ENCODE measurements around the gene ZNF594. TPM values are rescaled to one million over a fixed set of nuclear protein-coding genes. Genes with fewer than 3 reads are reported as not detected.

The ZNF594 gene
- total and polyA plus RNA-seq, 2 of the 8 experiments (the other 6 are each of a cell fraction or from before 2014, with no cell fraction given): 3.6 to 14.3 TPM

DNA sequence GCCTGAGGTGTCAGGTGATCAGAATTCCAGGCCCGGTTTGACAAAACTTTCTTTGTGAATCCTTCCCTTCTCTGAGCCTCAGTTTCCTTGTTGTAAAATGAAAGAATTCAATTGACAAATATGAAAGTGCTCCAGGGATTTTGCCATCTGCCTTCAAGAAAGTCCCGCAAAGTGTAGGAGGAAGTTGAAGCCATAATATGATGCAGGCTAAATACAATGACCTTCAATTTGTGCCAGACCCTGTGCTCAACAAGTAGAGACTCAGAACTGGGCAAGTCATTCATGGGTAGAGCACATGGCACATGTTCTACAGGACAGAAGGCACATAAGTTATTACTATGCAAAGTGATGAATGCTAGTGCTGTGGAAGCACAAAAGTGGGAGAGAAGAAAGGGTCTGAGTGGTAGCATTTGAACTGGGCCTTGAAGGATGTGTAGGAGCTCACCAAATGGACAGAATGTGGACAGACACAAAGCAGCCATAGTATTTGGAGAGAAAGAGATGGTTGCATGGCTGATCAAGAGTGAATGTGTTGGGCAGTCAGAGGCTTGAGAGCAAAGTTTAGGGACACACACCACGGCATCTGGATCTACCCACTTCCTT lies 45.4 kb upstream of the ZNF594 start:
- FAIRE-seq (no peak), DNase-seq (ENCODE audit: low read depth in 1 of 2, low spot score in 2 of 2) (no peak)
- Histone ChIP-seq H3K23ac (ENCODE audit: insufficient read length) (no peak overlapping the region), H4K20me1 (replicated peaks in 1 of 2; ENCODE audit: control insufficient read depth in 1 of 2, insufficient read depth in 2 of 2, low read length in 2 of 2) (peaks cover 0 to 2% of the 10 kb centered on the region in 2 experiments), H2BK20ac (ENCODE audit: low read length) (no peak overlapping the region), H2AFZ (ENCODE audit: low read length) (no peak overlapping the region), H2BK5ac (ENCODE audit: low read depth, low read length) (no peak overlapping the region), H3K79me2 (ENCODE audit: control insufficient read depth in 1 of 2, insufficient read depth in 2 of 2, low read length in 2 of 2) (no peaks in the 10 kb centered on the region), H3K27me3 (replicated peaks in 1 of 4; ENCODE audit: control insufficient read depth in 3 of 4, extremely low read depth in 1 of 4, insufficient read depth in 3 of 4, low read length in 3 of 4) (no peaks in the 10 kb centered on the region), H4K8ac (ENCODE audit: extremely low read depth, insufficient read depth, low read length) (no peak overlapping the region), H3K4me1 (replicated peaks in 1 of 4; ENCODE audit: control insufficient read depth in 3 of 4, insufficient read depth in 4 of 4, low read length in 3 of 4) (no peaks in the 10 kb centered on the region), H3K27ac (ENCODE audit: low read depth, low read length) (no peak overlapping the region), H2AK5ac (ENCODE audit: low read depth, low read length) (no peak overlapping the region), H2BK15ac (ENCODE audit: low read length) (no peak overlapping the region), H3K18ac (ENCODE audit: extremely low read depth, low read length) (no peak overlapping the region), H3K4me2 (ENCODE audit: insufficient read depth in 1 of 2, low read depth in 2 of 2, low read length in 2 of 2) (no peak overlapping the region), H3K9ac (replicated peaks in 1 of 4; ENCODE audit: extremely low read depth in 1 of 4, low read depth in 3 of 4, low read length in 3 of 4) (no peak overlapping the region), H3K9me3 (ENCODE audit: insufficient read depth in 2 of 2, low read depth in 1 of 2, low read length in 1 of 2) (no peaks in the 10 kb centered on the region), H2BK12ac (ENCODE audit: low read depth, low read length) (no peak overlapping the region), H4K91ac (replicated peaks; ENCODE audit: insufficient read length, low read length) (no peak overlapping the region), H3K56ac (replicated peaks; ENCODE audit: insufficient read length, low read depth, low read length) (no peak overlapping the region), H3K14ac (ENCODE audit: insufficient read length) (no peak overlapping the region), H2BK120ac (replicated peaks; ENCODE audit: low read depth, low read length) (no peak overlapping the region), H3K4ac (replicated peaks; ENCODE audit: insufficient read length, low read depth, low read length) (no peak overlapping the region), H3K23me2 (ENCODE audit: low read depth, low read length) (no peaks in the 10 kb centered on the region), H3K4me3 (ENCODE audit: extremely low read depth in 1 of 4, insufficient read depth in 2 of 4, low read depth in 3 of 4, low read length in 4 of 4) (no peak overlapping the region), H4K5ac (ENCODE audit: insufficient read length, low read depth, low read length) (no peak overlapping the region), H3K36me3 (ENCODE audit: control insufficient read depth in 2 of 4, insufficient read depth in 4 of 4, low read length in 3 of 4) (no peaks in the 10 kb centered on the region), H3K79me1 (ENCODE audit: low read depth, low read length) (no peaks in the 10 kb centered on the region)
- 79% methylated on average over 3 of the region's 3 CpGs; no CpG with 5 or more reads in 1 of the 2 experiments for WGBS, 2 experiments (ENCODE audit: extremely low coverage in 1 of 2, insufficient coverage in 1 of 2, insufficient read length in 1 of 2, insufficient replicate concordance in 2 of 2, low coverage in 1 of 2, low lambda C conversion rate in 2 of 2, missing lambda C conversion rate in 1 of 2)
- TF ChIP-seq RXRA (IDR thresholded peaks at IDR 0.05; ENCODE audit: insufficient read depth, low read depth, low read length) (no peak), RNF2 (IDR thresholded peaks at IDR 0.05; ENCODE audit: borderline replicate concordance, low read depth, low read length, missing control alignments, poor library complexity, severe bottlenecking) (no peak), POU5F1 (IDR thresholded peaks at IDR 0.05; ENCODE audit: low read depth, low read length) (no peak), SRF (IDR thresholded peaks at IDR 0.05; ENCODE audit: low read depth, low read length) (no peak)
- TF ChIP-seq, protein P1, sequence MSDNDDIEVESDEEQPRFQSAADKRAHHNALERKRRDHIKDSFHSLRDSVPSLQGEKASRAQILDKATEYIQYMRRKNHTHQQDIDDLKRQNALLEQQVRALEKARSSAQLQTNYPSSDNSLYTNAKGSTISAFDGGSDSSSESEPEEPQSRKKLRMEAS (IDR thresholded peaks at IDR 0.05): no peak
- TF ChIP-seq, protein P2, sequence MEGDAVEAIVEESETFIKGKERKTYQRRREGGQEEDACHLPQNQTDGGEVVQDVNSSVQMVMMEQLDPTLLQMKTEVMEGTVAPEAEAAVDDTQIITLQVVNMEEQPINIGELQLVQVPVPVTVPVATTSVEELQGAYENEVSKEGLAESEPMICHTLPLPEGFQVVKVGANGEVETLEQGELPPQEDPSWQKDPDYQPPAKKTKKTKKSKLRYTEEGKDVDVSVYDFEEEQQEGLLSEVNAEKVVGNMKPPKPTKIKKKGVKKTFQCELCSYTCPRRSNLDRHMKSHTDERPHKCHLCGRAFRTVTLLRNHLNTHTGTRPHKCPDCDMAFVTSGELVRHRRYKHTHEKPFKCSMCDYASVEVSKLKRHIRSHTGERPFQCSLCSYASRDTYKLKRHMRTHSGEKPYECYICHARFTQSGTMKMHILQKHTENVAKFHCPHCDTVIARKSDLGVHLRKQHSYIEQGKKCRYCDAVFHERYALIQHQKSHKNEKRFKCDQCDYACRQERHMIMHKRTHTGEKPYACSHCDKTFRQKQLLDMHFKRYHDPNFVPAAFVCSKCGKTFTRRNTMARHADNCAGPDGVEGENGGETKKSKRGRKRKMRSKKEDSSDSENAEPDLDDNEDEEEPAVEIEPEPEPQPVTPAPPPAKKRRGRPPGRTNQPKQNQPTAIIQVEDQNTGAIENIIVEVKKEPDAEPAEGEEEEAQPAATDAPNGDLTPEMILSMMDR (IDR thresholded peaks at IDR 0.05; ENCODE audit: control extremely low read depth in 1 of 3, insufficient read depth in 1 of 3, low read depth in 1 of 3, low read length in 3 of 3): no peak
- CTCF ChIA-PET (ENCODE audit: partially characterized antibody): interaction anchor here (0.6 to 4.3 kb wide), 17 partner anchors 10 to 149 kb away, joined by 3 to 20 read pairs (median 3); no protein-coding TSS in a partner anchor
- POLR2A ChIA-PET (ENCODE audit: partially characterized antibody): interaction anchor here (0.6 kb wide), 1 partner anchor 223 kb away, joined by 3 read pairs; no protein-coding TSS in a partner anchor

All from H1 (cell line).